Loucy (cell line): ENCODE measurements around the gene PROSER3.

Source experiments
- H2AFZ ChIP-seq: fragments of 200-600 bp; sonication (generic); 2 replicates; pipeline ENCODE4 v1.6.0; 2016; ENCODE audit warnings: antibody characterized with exemption, mild to moderate bottlenecking, low read length, moderate library complexity
- H3F3A ChIP-seq: fragments of 200-600 bp; 2 replicates; pipeline ENCODE4 v1.6.0; 2016; ENCODE audit warnings: antibody characterized with exemption, low read depth, mild to moderate bottlenecking
- H3K27me3 ChIP-seq: fragments of 200-600 bp; sonication (generic); 2 replicates; pipeline ENCODE4 v1.6.1; 2014; ENCODE audit warnings: low read length, mild to moderate bottlenecking; ENCODE audit not compliant: insufficient read depth, poor library complexity, severe bottlenecking
- H3K36me3 ChIP-seq: fragments of 200-600 bp; sonication (generic); 2 replicates; pipeline ENCODE4 v1.6.1; 2016; ENCODE audit warnings: low read length; ENCODE audit not compliant: insufficient read depth
- H3K4me1 ChIP-seq: fragments of 200-600 bp; sonication (generic); 2 replicates; pipeline ENCODE4 v1.5.1; 2014; ENCODE audit warnings: low read length, mild to moderate bottlenecking; ENCODE audit not compliant: insufficient read depth, poor library complexity, severe bottlenecking
- H3K4me2 ChIP-seq: fragments of 200-600 bp; sonication (generic); 2 replicates; pipeline ENCODE4 v1.6.0; 2014; ENCODE audit warnings: antibody characterized with exemption, low read length, low read depth, mild to moderate bottlenecking; ENCODE audit not compliant: poor library complexity, severe bottlenecking
- H3K4me3 ChIP-seq: fragments of 200-600 bp; sonication (generic); 2 replicates; pipeline ENCODE4 v1.5.1; 2014; ENCODE audit warnings: low read length, mild to moderate bottlenecking, mixed read lengths; ENCODE audit not compliant: poor library complexity, severe bottlenecking
- H3K79me2 ChIP-seq: fragments of 200-600 bp; sonication (generic); 2 replicates; pipeline ENCODE4 v1.6.1; 2014; ENCODE audit warnings: low read length; ENCODE audit not compliant: insufficient read depth
- H3K9ac ChIP-seq: fragments of 200-600 bp; sonication (generic); 2 replicates; pipeline ENCODE4 v1.6.0; 2014; ENCODE audit warnings: mild to moderate bottlenecking, low read depth, low read length, moderate library complexity; ENCODE audit not compliant: poor library complexity, severe bottlenecking
- H3K9me2 ChIP-seq: fragments of 200-600 bp; sonication (generic); replicated peaks from 2 replicates; pipeline ENCODE4 v1.6.1; 2016; ENCODE audit warnings: low read depth, low read length, mixed read lengths
- H3K9me3 ChIP-seq: fragments of 200-600 bp; sonication (generic); 2 replicates; pipeline ENCODE4 v1.6.1; 2014; ENCODE audit warnings: mild to moderate bottlenecking, antibody characterized with exemption, low read length, low read depth; ENCODE audit not compliant: insufficient read depth
- H4K20me1 ChIP-seq: fragments of 200-600 bp; sonication (generic); 2 replicates; pipeline ENCODE4 v1.6.0; 2014; ENCODE audit warnings: antibody characterized with exemption, low read length, mild to moderate bottlenecking; ENCODE audit not compliant: insufficient read depth, poor library complexity, severe bottlenecking
- EZH2phosphoT487 ChIP-seq: fragments of 200-600 bp; IDR thresholded peaks from 2 replicates; pipeline ENCODE4 v1.6.1; 2018; ENCODE audit warnings: antibody characterized with exemption, mild to moderate bottlenecking, moderate library complexity, borderline replicate concordance
- TF ChIP-seq, protein P1 (sequence below): fragments of 200-600 bp; sonication (generic); conservative IDR thresholded peaks from 2 replicates; pipeline ENCODE4 v1.5.1; 2014; ENCODE audit warnings: mild to moderate bottlenecking, antibody characterized with exemption, low read length

The PROSER3 gene

GRCh38 chr19:35731779-35732405, 26.1 kb upstream of the PROSER3 start:
- Histone ChIP-seq H3K36me3 (peaks cover 48% of the 10 kb centered on the region; the same call in 1 of the 2 replicates), H4K20me1 (no peaks in the 10 kb centered on the region), H3F3A (no peaks in the 10 kb centered on the region), H3K4me1 (no peaks in the 10 kb centered on the region), H3K4me3 (no peak overlapping the region), H3K9ac (no peak overlapping the region), H3K9me2 (no peaks in the 10 kb centered on the region), H3K9me3 (no peaks in the 10 kb centered on the region), H2AFZ (no peak overlapping the region), H3K27me3 (no peaks in the 10 kb centered on the region), H3K4me2 (no peak overlapping the region), H3K79me2 (no peaks in the 10 kb centered on the region)
- TF ChIP-seq, protein P1, sequence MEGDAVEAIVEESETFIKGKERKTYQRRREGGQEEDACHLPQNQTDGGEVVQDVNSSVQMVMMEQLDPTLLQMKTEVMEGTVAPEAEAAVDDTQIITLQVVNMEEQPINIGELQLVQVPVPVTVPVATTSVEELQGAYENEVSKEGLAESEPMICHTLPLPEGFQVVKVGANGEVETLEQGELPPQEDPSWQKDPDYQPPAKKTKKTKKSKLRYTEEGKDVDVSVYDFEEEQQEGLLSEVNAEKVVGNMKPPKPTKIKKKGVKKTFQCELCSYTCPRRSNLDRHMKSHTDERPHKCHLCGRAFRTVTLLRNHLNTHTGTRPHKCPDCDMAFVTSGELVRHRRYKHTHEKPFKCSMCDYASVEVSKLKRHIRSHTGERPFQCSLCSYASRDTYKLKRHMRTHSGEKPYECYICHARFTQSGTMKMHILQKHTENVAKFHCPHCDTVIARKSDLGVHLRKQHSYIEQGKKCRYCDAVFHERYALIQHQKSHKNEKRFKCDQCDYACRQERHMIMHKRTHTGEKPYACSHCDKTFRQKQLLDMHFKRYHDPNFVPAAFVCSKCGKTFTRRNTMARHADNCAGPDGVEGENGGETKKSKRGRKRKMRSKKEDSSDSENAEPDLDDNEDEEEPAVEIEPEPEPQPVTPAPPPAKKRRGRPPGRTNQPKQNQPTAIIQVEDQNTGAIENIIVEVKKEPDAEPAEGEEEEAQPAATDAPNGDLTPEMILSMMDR = no peak
- TF ChIP-seq EZH2phosphoT487 = no peak

DNA sequence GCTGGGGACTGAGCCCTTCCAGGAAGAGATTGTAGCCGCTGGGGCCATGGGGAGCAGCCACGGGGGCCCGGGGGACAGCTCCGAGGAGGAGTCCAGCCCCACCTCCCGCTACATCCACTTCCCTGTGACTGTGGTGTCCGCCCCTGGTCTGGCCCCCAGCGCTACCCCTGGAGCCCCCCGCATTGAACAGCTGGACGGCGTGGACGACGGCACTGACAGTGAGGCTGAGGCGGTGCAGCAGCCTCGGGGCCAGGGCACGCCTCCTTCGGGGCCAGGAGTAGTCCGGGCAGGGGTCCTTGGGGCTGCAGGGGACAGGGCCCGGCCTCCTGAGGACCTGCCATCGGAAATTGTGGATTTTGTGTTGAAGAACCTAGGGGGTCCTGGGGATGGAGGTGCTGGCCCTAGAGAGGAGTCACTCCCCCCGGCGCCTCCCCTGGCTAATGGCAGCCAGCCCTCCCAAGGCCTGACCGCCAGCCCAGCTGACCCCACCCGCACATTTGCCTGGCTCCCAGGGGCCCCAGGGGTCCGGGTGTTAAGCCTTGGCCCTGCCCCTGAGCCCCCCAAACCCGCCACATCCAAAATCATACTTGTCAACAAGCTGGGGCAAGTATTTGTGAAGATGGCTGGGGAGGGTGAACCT, 25.3 kb upstream of the PROSER3 start:
- Histone ChIP-seq H3K4me1 (no peaks in the 10 kb centered on the region), H3K36me3 (peaks cover 45% of the 10 kb centered on the region; the same call in 1 of the 2 replicates), H3K4me3 (no peak overlapping the region), H3K9ac (no peak overlapping the region), H2AFZ (no peak overlapping the region), H3K79me2 (no peaks in the 10 kb centered on the region), H4K20me1 (no peaks in the 10 kb centered on the region), H3F3A (no peaks in the 10 kb centered on the region), H3K27me3 (no peaks in the 10 kb centered on the region), H3K9me2 (no peaks in the 10 kb centered on the region), H3K4me2 (no peak overlapping the region), H3K9me3 (no peaks in the 10 kb centered on the region)
- TF ChIP-seq, protein P1 = no peak
- TF ChIP-seq EZH2phosphoT487 = no peak

DNA sequence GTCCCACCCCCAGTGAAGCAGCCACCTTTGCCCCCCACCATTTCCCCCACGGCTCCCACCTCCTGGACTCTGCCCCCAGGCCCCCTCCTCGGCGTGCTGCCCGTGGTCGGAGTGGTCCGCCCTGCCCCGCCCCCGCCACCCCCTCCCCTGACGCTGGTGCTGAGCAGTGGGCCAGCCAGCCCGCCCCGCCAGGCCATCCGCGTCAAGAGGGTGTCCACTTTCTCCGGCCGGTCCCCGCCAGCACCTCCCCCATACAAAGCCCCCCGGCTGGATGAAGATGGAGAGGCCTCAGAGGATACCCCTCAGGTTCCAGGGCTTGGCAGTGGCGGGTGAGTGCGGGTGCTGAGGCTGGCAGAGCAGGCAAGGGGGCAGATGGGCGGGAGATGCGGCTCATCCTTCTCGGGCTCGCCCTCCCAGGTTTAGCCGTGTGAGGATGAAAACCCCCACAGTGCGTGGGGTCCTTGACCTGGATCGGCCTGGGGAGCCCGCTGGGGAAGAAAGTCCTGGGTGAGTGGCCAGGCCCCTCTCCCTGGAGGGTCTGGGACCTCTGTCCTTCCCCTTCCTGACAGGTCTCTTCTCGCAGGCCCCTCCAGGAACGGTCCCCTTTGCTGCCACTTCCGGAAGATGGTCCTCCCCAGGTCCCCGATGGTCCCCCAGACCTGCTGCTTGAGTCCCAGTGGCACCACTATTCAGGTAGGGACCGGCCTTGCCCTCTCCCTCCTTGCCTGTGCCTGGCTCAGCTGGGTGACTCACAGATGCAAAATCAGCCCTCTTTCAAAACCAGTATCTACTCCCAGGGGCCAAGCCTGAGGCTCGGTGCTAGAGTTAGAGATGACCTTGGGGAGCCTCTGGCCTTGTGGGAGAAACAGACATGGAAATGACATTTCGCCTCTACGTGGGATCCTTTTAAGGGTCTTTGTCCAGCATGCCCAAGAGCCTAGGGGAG, 24.5 kb upstream of the PROSER3 start:
- Histone ChIP-seq H3K9me2 (no peaks in the 10 kb centered on the region), H4K20me1 (no peaks in the 10 kb centered on the region), H3K79me2 (no peaks in the 10 kb centered on the region), H3K9ac (no peak overlapping the region), H3F3A (no peaks in the 10 kb centered on the region), H3K4me2 (no peak overlapping the region), H3K9me3 (no peaks in the 10 kb centered on the region), H3K36me3 (peaks cover 45% of the 10 kb centered on the region; the same call in 1 of the 2 replicates), H3K27me3 (no peaks in the 10 kb centered on the region), H2AFZ (no peak overlapping the region), H3K4me3 (no peak overlapping the region), H3K4me1 (no peaks in the 10 kb centered on the region)
- TF ChIP-seq, protein P1 = no peak
- no peak for TF ChIP-seq EZH2phosphoT487
